SH-SY5Y (cell line): Measurements from ENCODE around the gene COL4A4.

Experiments used
- GATA2 ChIP-seq: IDR thresholded peaks from 2 replicates; pipeline ENCODE4 v1.6.1; 2011; ENCODE audit warnings: mild to moderate bottlenecking, low read depth, low read length
- GATA3 ChIP-seq: IDR thresholded peaks from 2 replicates; pipeline ENCODE4 v1.6.1; 2011; ENCODE audit warnings: low read depth, mild to moderate bottlenecking, low read length, moderate library complexity

- TF ChIP-seq GATA2: no peak
- no peak for TF ChIP-seq GATA3
These were observed 10.1 kb downstream of the COL4A4 start for GRCh38 chr2:227153758-227154486.
